NCI-H345 treated with DMSO at 0.1 percent for 48 hours (cell line): ENCODE results near the gene SESN1.

Source experiments
- DNase-seq: peaks from one replicate; lab custom pipeline; 2025; ENCODE audit not compliant: unreplicated experiment; lab: John Stamatoyannopoulos, UW

SESN1 gene

DNA sequence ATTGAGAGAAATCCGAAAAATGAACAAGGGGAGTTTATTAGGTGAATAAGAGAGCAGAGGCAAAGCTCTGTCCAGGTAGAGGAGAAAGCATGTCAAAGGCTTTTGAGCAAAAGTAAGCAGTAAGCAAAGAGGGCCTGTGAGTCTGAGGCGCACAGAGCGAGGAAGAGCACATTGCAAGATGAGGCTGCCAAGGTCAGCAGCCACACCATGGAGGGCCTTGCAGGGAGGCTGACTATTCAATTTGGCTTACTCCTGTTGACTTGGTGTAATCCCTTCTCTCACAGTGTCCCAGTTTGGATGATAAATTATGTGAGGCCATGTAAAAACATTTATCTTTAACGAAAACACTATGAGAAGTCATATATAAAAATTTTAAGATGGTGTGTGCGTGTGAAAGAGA is 32.4 kb downstream of the SESN1 start:
- no peak for DNase-seq

- DNase-seq: no peak
Measured at GRCh38 chr6:109060571-109060970, 34.1 kb downstream of the SESN1 start.

GRCh38 chr6:109059571-109060021 is 35.0 kb downstream of the SESN1 start:
- DNase-seq: no peak

DNA sequence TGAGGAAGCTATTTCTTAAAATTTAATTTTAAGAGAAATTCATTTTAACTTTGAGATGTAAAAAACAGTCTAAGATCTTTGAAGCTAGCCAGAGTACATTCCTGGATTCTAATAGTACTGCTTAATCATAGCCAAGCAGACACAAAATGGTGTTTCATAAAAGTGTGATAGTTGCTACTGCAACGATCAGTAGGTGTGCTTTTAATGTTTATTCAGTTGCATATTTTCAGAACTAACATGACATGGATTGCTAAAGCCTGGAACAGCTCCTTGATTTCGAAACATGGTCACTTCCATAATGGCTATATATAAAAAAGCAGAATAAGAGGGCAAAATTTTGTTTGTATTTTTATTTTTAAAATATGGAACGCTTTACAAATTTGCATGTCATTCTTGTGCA is 35.5 kb downstream of the SESN1 start:
- DNase-seq: no peak

GRCh38 chr6:109058620-109059019 is 36.0 kb downstream of the SESN1 start:
- no peak for DNase-seq

- no peak for DNase-seq
Measured at GRCh38 chr6:109056661-109057060, 38.0 kb downstream of the SESN1 start.

DNA sequence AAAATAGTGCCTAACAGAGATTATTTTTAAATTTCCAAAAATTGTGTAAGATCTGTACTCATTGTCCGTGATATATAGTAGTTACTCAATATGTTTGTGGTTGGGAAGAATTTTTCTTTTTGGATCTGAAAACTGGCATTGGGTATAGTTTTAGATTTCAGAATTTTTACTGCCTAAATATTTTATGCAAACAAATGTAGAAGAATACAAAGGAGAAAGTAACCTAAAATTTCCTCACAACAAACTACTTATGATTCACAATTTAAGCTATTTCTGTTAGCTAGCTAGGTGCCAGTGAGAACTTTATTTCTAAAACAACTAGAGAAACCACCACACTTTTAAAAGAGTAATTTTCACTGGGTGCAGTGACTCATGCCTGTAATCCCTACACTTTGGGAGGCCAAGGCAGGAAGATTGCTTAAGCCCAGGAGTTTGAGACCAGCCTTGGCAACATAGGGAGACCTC is 38.8 kb downstream of the SESN1 start:
- DNase-seq: no peak

GRCh38 chr6:109053336-109053735 is 41.3 kb downstream of the SESN1 start:
- DNase-seq: no peak

GRCh38 chr6:109052852-109053251 is 41.8 kb downstream of the SESN1 start:
- no peak for DNase-seq

GRCh38 chr6:109052018-109052651 is 42.5 kb downstream of the SESN1 start:
- DNase-seq: no peak

GRCh38 chr6:109051301-109052017 is 43.2 kb downstream of the SESN1 start:
- no peak for DNase-seq

- DNase-seq: no peak
Measured at GRCh38 chr6:109050447-109051102, 44.1 kb downstream of the SESN1 start.

DNA sequence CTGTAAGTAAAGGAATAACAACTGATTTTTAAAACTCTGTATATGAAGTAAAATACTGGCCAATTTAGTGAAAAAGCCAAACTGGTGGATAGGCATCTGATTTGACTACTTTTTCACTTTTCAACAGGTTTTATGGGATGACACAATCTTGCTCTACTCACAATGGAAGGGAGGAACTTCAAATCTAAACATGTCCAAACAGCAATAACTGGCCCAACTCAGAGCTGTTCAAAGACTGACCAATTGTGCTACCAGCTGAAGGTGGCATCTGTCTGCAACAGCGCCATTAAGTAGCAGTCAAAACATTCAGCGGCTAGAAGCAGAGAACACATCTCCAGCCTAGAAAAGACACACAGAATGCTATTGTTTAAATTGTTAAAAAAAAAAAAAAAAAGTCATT is 44.6 kb downstream of the SESN1 start:
- no peak for DNase-seq

- DNase-seq: no peak
Measured at GRCh38 chr6:109048670-109049415, 45.8 kb downstream of the SESN1 start.

- no peak for DNase-seq
Measured at GRCh38 chr6:109048176-109048575, 46.5 kb downstream of the SESN1 start.

DNA sequence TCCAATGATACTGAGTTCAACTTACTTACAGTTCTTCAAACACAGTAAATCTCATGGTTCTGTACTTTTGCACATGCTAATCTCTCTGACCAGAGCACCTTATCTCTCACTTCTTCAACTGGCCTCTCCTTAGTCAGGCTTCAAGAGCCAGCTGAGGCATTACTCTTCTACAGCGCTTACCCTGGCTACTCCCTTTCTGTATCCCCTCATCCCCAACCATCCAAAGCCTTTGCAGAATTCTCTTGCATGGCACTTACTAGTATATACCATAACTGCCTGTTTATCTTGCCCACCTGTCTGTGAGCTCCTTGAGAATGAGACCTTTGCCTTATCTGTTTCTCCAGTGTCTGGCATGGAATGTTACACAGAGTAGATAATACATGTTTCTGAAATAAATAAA is 49.2 kb downstream of the SESN1 start:
- no peak for DNase-seq

- no peak for DNase-seq
Measured at GRCh38 chr6:109039795-109040194, 54.9 kb downstream of the SESN1 start.

DNA sequence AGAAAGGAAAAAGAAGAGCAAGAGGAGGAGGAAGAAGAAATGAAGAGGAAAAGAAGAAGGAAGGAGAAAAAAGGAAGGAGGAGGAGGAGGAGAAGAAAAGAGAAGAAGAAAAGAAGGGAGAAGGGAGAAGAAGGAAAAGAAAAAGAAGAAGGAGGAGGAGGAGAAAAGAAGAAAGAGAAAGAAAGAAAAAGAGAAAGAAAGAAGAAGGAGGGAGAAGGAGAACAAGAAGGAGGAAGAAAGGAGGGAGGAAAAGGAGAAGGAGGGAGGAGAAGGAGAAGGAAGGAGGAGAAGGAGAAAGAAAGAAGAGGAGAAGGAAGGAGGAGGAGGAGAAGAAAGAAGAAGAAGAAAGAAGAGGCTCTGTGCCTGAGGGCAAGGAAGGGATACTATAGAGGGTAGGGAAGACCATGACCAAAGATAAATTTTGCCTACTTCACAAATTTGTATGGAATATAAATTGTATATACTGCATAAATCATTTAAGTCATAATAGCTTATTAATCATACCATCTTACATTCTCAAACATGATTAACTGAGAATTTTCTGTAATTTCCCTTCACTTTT is 55.7 kb downstream of the SESN1 start:
- no peak for DNase-seq

DNA sequence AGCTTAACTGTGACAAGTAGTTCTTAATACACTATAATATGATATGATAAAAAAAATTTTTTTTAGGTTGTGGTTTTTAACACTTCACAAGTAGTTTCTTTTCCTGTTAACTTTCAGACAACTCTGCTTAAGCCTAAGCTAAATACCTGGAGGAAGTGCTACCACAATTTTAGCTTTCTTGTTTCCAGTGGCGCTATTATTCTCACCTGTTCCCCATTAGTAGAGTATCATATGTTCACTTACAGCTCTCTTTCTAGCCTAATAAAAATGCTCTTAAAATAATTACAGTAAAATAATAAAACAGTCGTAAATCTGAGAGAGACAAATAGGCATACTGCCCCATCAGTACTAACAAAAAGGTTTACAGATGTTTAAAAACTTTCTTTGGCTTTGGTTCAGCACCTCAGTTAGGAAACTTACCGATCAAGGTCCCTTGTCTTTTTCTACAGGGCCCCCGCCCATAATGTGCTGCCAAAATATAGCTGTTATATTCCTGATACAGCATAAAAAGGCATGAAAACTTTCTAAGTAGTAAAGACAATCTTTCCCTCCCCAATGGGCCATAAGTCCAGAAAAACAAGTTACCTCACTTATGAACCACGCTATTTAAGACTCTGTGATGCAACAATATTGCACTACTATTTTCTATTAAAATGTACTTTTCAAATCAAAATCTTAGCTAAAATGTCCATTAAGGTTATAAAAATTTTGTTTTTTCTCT is 57.9 kb downstream of the SESN1 start:
- DNase-seq: no peak

DNA sequence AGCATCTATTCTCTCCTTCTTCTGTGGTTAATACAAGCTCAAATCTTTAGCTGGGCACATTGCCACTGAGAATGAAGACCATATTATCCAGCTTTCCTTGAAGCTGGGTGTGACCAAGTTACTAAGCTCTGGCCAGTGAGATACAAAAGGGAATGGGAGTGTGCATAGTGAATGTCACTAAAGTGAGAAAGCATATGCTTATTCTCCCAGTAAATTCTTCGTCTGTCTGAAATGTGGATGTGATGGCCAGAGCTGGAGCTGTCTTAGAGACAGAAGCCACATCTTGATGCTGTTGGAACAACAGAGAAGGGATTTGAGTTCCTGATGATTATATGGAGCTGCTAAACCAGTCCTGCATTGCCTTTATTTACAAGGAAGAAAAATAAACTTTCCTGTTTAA is 60.1 kb downstream of the SESN1 start:
- DNase-seq: no peak
